HCT116 (cell line): ENCODE results near the gene ZSWIM5. TPM values are rescaled to one million over a fixed set of nuclear protein-coding genes. Genes with fewer than 3 reads are reported as not detected.

Source experiments
- ATAC-seq: fragments of 200-7000 bp; cut with Tn5 transposase; 2 replicates; pipeline ENCODE4 v1.9.1; 2020; ENCODE audit warnings: mild to moderate bottlenecking, moderate library complexity
- BruUV-seq: library from RNA; stranded (reverse); fragments of 400-500 nt; replicated peaks from 2 replicates; lab custom pipeline; 2021; lab: Mats Ljungman, UMichigan
- CTCF ChIA-PET: fragments of 300-600 bp; sonication (Branson Sonifier 250); formaldehyde crosslinking; loops from one replicate; lab custom pipeline; 2021; ENCODE audit warnings: antibody characterized with exemption; lab: Charles Lee
- POLR2A ChIA-PET: fragments of 300-600, 350-600 bp; sonication (Branson Sonifier 250); formaldehyde crosslinking; loops from one replicate; lab custom pipeline; 2021; ENCODE audit warnings: antibody characterized with exemption; lab: Charles Lee
- RAD21 ChIA-PET, 2 experiments: fragments of 300-600 bp; sonication (Branson Sonifier 250); formaldehyde crosslinking; loops; one replicate each; lab custom pipeline; 2023; ENCODE audit warnings: low total read pairs in 2 of 2; ENCODE audit not compliant: uncharacterized antibody in 2 of 2, unreplicated experiment in 2 of 2, low non-redundant PET in 1 of 2; lab: Charles Lee
- DNase-seq: peaks from one replicate; pipeline ENCODE4 v3.0.0-alpha.2; 2010; ENCODE audit warnings: low read depth, low spot score
- H2AFZ ChIP-seq: fragments of 200-600 bp; shearing (Covaris generic), sonication (generic); 2 replicates; pipeline ENCODE4 v1.6.1; 2017; ENCODE audit warnings: low read depth, mixed run types, mixed read lengths, antibody characterized with exemption, low read length; ENCODE audit not compliant: poor library complexity, severe bottlenecking
- H3K27ac ChIP-seq: 2 replicates; pipeline ENCODE4 v1.5.1; 2012; ENCODE audit warnings: low read depth, low read length
- H3K27me3 ChIP-seq: fragments of 200-600 bp; sonication (generic); 2 replicates; pipeline ENCODE4 v1.6.1; 2016; ENCODE audit warnings: mixed run types, low read length, mixed read lengths; ENCODE audit not compliant: insufficient read depth
- H3K36me3 ChIP-seq, 2 experiments: fragments of 200-500 bp in 1 of 2; fragments of 200-600 bp in 1 of 2; sonication (Bioruptor generic) in 1 of 2; sonication (generic) in 1 of 2; 2 replicates each; pipeline versions ENCODE4 v1.5.1 to v1.6.1; 2014 to 2016; ENCODE audit warnings: low read length in 2 of 2, inconsistent platforms in 1 of 2, mixed read lengths in 1 of 2, mixed run types in 1 of 2; ENCODE audit not compliant: insufficient read depth in 2 of 2, control insufficient read depth in 1 of 2
- H3K4me1 ChIP-seq, 2 experiments: fragments of 200-600 bp in 1 of 2; sonication (generic) in 1 of 2; 2 replicates each; pipeline versions ENCODE4 v1.5.1 to v1.6.1; 2012 to 2017; ENCODE audit warnings: low read length in 2 of 2, inconsistent platforms in 1 of 2, mild to moderate bottlenecking in 1 of 2, mixed read lengths in 1 of 2, mixed run types in 1 of 2, moderate library complexity in 1 of 2; ENCODE audit not compliant: insufficient read depth in 2 of 2, control insufficient read depth in 1 of 2
- H3K4me2 ChIP-seq: fragments of 200-600 bp; sonication (generic); 2 replicates; pipeline ENCODE4 v1.6.1; 2017; ENCODE audit warnings: mixed run types, low read length, mixed read lengths
- H3K4me3 ChIP-seq, 2 experiments: fragments of 200-600 bp in 1 of 2; sonication (generic) in 1 of 2; replicated peaks in 1 of 2; 2 replicates each; pipeline ENCODE4 v1.5.1; 2011 to 2016; ENCODE audit warnings: low read length in 2 of 2, control low read depth in 1 of 2, low read depth in 1 of 2, mild to moderate bottlenecking in 1 of 2, mixed read lengths in 1 of 2, mixed run types in 1 of 2
- H3K79me2 ChIP-seq: fragments of 200-600 bp; sonication (generic); 2 replicates; pipeline ENCODE4 v1.6.1; 2017; ENCODE audit warnings: mild to moderate bottlenecking, mixed run types, low read length, moderate library complexity, mixed read lengths; ENCODE audit not compliant: insufficient read depth
- H3K9ac ChIP-seq: fragments of 200-600 bp; sonication (generic); 2 replicates; pipeline ENCODE4 v1.6.1; 2016; ENCODE audit warnings: low read length, mixed read lengths
- H3K9me2 ChIP-seq: fragments of 200-600 bp; sonication (generic), shearing (Covaris generic); 2 replicates; pipeline ENCODE4 v1.6.1; 2017; ENCODE audit warnings: mixed run types, mild to moderate bottlenecking, moderate library complexity; ENCODE audit not compliant: insufficient read depth
- H3K9me3 ChIP-seq, 2 experiments: fragments of 200-500 bp in 1 of 2; fragments of 200-600 bp in 1 of 2; sonication (Bioruptor generic) in 1 of 2; sonication (generic) in 1 of 2; 2 replicates each; pipeline ENCODE4 v1.6.1; 2014 to 2017; ENCODE audit warnings: low read length in 2 of 2, mixed read lengths in 2 of 2, inconsistent platforms in 1 of 2, low read depth in 1 of 2, mild to moderate bottlenecking in 1 of 2, mixed run types in 1 of 2, moderate library complexity in 1 of 2; ENCODE audit not compliant: control insufficient read depth in 1 of 2, insufficient read depth in 1 of 2
- H4K20me1 ChIP-seq: fragments of 200-600 bp; sonication (generic), shearing (Covaris generic); 2 replicates; pipeline ENCODE4 v1.6.1; 2017; ENCODE audit warnings: mixed run types, mild to moderate bottlenecking, moderate library complexity; ENCODE audit not compliant: insufficient read depth
- ATF3 ChIP-seq: IDR thresholded peaks from 2 replicates; pipeline ENCODE4 v1.6.1; 2012
- CBX3 ChIP-seq: IDR thresholded peaks from 2 replicates; pipeline ENCODE4 v1.6.1; 2012; ENCODE audit warnings: low read depth
- ELF1 ChIP-seq: IDR thresholded peaks from 2 replicates; pipeline ENCODE4 v1.6.1; 2012; ENCODE audit warnings: low read depth, borderline replicate concordance
- EZH2 ChIP-seq: fragments of 200-600 bp; sonication (generic); IDR thresholded peaks from 2 replicates; pipeline ENCODE4 v1.6.1; 2017; ENCODE audit warnings: antibody characterized with exemption, mixed run types
- FOSL1 ChIP-seq: IDR thresholded peaks from 2 replicates; pipeline ENCODE4 v1.6.1; 2012; ENCODE audit warnings: low read depth
- JUND ChIP-seq: IDR thresholded peaks from 2 replicates; pipeline ENCODE4 v1.6.1; 2012
- POLR2AphosphoS5 ChIP-seq: IDR thresholded peaks from 2 replicates; pipeline ENCODE4 v1.6.1; 2011; ENCODE audit warnings: mild to moderate bottlenecking, low read depth, low read length, moderate library complexity
- RAD21 ChIP-seq: IDR thresholded peaks from 2 replicates; pipeline ENCODE4 v1.6.1; 2012; ENCODE audit warnings: low read depth, mild to moderate bottlenecking
- SIN3A ChIP-seq: IDR thresholded peaks from 2 replicates; pipeline ENCODE4 v1.6.1; 2012; ENCODE audit warnings: low read depth
- SP1 ChIP-seq: IDR thresholded peaks from 2 replicates; pipeline ENCODE4 v1.6.1; 2012; ENCODE audit warnings: low read depth
- SRF ChIP-seq: IDR thresholded peaks from 2 replicates; pipeline ENCODE4 v1.6.1; 2012; ENCODE audit warnings: low read depth
- TCF7L2 ChIP-seq: IDR thresholded peaks from 2 replicates; pipeline ENCODE4 v1.7.0; 2011; ENCODE audit warnings: borderline replicate concordance, inconsistent platforms; ENCODE audit not compliant: insufficient read depth, insufficient read length; ENCODE audit errors: extremely low read depth
- YY1 ChIP-seq: IDR thresholded peaks from 2 replicates; pipeline ENCODE4 v1.6.1; 2011; ENCODE audit warnings: low read length, low read depth, moderate library complexity, mild to moderate bottlenecking; ENCODE audit not compliant: insufficient replicate concordance; ENCODE audit errors: extremely low read depth
- ZFX ChIP-seq: fragments of 450-650 bp; IDR thresholded peaks from 2 replicates; pipeline ENCODE4 v1.6.1; 2017
- ZNF274 ChIP-seq: fragments of 200-500 bp; sonication (Bioruptor generic); IDR thresholded peaks from 2 replicates; pipeline ENCODE4 v1.6.1; 2014; ENCODE audit warnings: mild to moderate bottlenecking, low read depth, low read length, inconsistent platforms
- intact Hi-C: fragments of 100-400 bp; cut with micrococcal nuclease; formaldehyde crosslinking; loops from 2 replicates; pipeline ENCODE4 v1.10.0; 2022
- total RNA-seq: library from RNA; stranded (reverse); gene quantifications from one replicate; pipeline ENCODE4 v1.2.1, GENCODE V29; 2021; ENCODE audit not compliant: unreplicated experiment
- TF ChIP-seq, protein P1 (sequence below), 3 experiments: fragments of 200-600 bp in 1 of 3; sonication (generic) in 1 of 3; IDR thresholded peaks in 2 of 3; conservative IDR thresholded peaks in 1 of 3; 2 replicates each; pipeline ENCODE4 v1.5.1; 2012 to 2017; ENCODE audit warnings: low read depth in 2 of 3, low read length in 2 of 3, antibody characterized with exemption in 1 of 3, borderline replicate concordance in 1 of 3, control low read depth in 1 of 3, mild to moderate bottlenecking in 1 of 3, mixed read lengths in 1 of 3, mixed run types in 1 of 3, moderate library complexity in 1 of 3; ENCODE audit not compliant: insufficient read depth in 1 of 3

ZSWIM5 gene
- total RNA-seq, 1 experiment from 2014 or later, result 1.1 TPM

- H3K4me2 ChIP-seq, result no peak overlapping the region
- TF ChIP-seq EZH2, result no peak
- TF ChIP-seq YY1, result no peak
- TF ChIP-seq ATF3, result no peak
- TF ChIP-seq, protein P1, sequence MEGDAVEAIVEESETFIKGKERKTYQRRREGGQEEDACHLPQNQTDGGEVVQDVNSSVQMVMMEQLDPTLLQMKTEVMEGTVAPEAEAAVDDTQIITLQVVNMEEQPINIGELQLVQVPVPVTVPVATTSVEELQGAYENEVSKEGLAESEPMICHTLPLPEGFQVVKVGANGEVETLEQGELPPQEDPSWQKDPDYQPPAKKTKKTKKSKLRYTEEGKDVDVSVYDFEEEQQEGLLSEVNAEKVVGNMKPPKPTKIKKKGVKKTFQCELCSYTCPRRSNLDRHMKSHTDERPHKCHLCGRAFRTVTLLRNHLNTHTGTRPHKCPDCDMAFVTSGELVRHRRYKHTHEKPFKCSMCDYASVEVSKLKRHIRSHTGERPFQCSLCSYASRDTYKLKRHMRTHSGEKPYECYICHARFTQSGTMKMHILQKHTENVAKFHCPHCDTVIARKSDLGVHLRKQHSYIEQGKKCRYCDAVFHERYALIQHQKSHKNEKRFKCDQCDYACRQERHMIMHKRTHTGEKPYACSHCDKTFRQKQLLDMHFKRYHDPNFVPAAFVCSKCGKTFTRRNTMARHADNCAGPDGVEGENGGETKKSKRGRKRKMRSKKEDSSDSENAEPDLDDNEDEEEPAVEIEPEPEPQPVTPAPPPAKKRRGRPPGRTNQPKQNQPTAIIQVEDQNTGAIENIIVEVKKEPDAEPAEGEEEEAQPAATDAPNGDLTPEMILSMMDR (IDR thresholded peaks at IDR 0.05 in 2 of 3, conservative IDR thresholded peaks at IDR 0.05 in 1 of 3; ENCODE audit: borderline replicate concordance in 1 of 3, insufficient read depth in 1 of 3, low read depth in 2 of 3, low read length in 2 of 3), result no peak
- no peak for TF ChIP-seq SRF
- no peak for TF ChIP-seq JUND
- TF ChIP-seq FOSL1, result no peak
- TF ChIP-seq ZFX, result no peak
- TF ChIP-seq SP1, result no peak
- TF ChIP-seq ZNF274, result no peak
- TF ChIP-seq RAD21, result no peak
- no peak for TF ChIP-seq CBX3
- TF ChIP-seq POLR2AphosphoS5, result no peak
- TF ChIP-seq SIN3A, result no peak
- no peak for TF ChIP-seq ELF1
- TF ChIP-seq TCF7L2, result no peak
- ATAC-seq (no peak), DNase-seq (no peak)
- POLR2A ChIA-PET, result no interaction called here
- H3K9me3 ChIP-seq, result no peaks in the 10 kb centered on the region
- intact Hi-C loops, result no loop called here
- no peaks in the 10 kb centered on the region for H4K20me1 ChIP-seq
- H3K79me2 ChIP-seq, result no peaks in the 10 kb centered on the region
- H3K27me3 ChIP-seq, result no peaks in the 10 kb centered on the region
- no TSS peak for BruUV-seq
- no peak overlapping the region for H3K4me3 ChIP-seq
- H3K9me2 ChIP-seq, result no peaks in the 10 kb centered on the region
- RAD21 ChIA-PET, result no interaction called here
- H3K9ac ChIP-seq, result no peak overlapping the region
- peaks cover 0 to 5% of the 10 kb centered on the region in 2 experiments; a peak in 1 of 4 replicates for H3K4me1 ChIP-seq
- H3K36me3 ChIP-seq, result no peaks in the 10 kb centered on the region
- H3K27ac ChIP-seq, result no peak overlapping the region
- H2AFZ ChIP-seq, result no peak overlapping the region
- CTCF ChIA-PET, result no interaction called here
These were observed 10.5 kb upstream of the ZSWIM5 start for GRCh38 chr1:45216861-45217260.
